GM18499 (cell line): ENCODE results near the gene FOXP4.

ENCODE experiments used
- ATAC-seq: cut with Tn5 transposase; IDR thresholded peaks from one replicate; pipeline ENCODE4 v1.9.1; 2021; ENCODE audit warnings: moderate number of reproducible peaks; ENCODE audit not compliant: insufficient read depth, unreplicated experiment

FOXP4 gene

DNA sequence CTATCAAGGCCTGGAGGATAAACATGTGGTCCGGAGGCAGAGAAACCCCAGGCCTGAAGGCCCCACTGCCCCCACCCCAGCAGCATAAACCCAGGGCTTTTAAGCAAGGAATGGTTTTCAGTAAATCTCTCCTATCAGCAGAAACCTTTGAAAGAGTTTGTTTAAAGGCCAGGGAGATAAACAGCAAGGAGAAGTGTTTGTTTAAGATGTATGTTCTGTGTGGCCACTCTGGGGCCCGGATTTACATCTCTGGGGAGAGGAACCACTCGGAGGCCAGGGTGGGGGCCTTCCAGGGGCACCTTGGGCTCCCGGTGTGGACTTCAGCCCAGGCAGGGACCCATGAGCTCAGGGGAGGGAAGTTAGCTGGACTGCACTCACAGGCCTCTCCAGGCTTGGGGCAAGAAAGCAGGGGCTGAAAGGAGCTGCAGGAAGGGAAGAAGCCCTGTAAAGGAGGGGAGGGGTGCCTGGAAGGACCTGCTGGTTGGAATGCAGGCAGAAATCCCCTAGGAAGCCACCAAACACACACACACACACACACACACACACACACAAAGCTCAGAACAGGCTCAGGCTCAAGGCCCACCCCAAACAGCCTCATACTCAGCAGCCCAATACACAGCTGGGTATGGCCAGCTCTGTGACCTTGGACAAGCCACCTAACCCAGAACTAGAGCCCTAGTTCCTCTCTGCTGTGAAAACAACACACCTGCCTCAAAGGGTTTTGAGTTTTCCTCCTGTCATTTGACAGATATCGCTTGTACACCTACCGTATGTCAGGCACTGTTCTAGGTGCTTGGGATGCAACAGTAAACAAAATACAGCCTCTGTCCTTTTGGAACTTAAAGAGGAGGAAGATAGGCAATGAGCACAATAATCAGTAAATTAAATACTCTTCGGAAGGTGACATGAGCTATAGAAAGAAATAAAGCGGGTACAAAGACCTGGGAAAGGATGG, 26.2 kb upstream of the FOXP4 start:
- ATAC-seq = no peak

DNA sequence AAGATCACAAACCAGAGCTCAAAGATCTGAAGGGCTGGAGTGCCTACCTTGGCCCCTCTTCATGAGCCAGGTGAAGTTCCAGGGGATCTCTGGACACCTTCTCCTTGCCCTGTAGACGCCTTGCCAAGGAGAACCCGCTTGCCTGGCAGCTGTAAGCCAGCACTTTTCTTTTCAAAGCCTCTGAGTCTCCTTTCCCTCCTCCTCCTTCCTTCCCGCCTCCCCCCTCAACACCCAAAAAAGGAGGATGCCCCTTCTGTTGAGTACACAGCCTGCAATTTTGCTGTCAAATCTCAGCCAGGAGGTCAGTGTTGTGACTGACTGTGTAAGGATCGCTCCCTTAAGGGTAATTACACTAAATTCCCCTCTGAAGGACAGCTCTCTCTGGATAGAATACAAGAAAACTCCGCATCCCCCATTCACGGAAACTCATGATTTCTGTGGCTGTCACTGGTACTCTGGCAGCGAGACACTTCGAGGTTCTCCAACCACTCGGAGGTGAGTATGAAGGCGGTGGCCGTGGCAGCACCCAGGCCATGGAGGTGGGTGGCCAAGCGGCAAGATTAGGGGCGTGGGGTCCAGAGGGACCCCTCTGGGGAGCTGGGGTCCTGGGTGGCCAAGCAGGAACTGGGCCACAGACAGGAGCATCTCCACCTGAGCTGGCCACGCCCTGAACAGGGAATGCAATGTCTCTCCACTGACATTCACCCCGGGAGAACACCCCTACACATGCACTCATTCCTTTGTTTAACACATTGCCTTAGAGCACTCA, 23.2 kb upstream of the FOXP4 start:
- ATAC-seq = no peak

DNA sequence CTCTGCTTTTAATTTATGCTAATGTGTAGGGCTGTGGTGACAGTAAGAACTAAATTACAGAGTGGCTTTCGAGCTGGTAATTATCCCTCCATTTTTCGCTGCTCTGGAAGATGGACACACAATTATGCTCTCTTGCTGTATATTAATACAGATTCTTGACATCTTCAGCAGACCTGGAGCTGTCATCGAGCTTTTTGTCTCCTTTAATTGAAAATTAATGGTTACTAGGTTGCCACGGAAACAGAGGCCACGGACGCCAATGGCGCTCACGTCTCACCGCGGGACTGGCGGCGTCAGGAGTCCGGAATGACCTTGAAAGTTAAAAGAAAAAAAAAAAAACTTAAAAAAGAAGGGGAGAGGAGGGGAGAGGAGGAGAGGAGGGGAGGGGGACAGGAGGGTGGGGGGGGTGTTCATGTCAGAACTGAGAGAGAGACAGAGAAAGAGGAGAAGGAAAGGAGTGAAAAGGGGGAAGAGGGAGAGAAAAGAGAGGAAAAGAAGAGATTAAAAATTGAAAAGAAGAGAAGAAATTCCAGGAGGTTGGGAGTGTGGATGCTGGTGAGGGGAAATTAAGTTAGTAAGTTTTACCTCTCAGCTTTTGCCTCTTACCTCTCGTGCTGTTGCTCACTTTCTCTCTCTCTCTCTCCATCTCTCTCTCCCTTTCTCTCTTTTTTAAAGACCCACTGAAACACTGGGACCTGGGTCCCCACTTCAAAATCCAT, 22.1 kb upstream of the FOXP4 start:
- no peak for ATAC-seq

- no peak for ATAC-seq
Observed at GRCh38 chr6:41524634-41525011, 21.6 kb upstream of the FOXP4 start.

GRCh38 chr6:41527721-41528408, 18.3 kb upstream of the FOXP4 start:
- ATAC-seq = no peak

- no peak for ATAC-seq
Observed at GRCh38 chr6:41528409-41528963, 17.7 kb upstream of the FOXP4 start.

DNA sequence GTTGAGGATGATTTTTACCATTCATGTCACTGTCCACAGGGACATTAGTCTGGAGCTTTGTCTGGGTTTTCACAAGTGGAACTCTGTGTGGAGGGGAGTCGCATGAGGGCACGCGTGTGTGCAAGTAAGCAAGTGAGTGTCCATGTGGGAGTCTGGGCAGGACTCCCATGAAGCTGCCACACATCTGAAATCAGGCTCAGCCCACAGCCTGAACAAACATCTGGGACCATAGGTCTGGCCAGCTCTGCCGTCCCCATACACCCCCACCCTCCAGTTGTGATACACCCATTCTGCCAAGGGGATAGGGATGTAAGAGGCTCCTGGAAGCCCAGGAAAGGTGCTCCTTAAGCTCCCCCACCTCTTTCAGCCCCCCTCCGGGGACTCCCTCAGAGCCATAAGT, 17.1 kb upstream of the FOXP4 start:
- no peak for ATAC-seq

DNA sequence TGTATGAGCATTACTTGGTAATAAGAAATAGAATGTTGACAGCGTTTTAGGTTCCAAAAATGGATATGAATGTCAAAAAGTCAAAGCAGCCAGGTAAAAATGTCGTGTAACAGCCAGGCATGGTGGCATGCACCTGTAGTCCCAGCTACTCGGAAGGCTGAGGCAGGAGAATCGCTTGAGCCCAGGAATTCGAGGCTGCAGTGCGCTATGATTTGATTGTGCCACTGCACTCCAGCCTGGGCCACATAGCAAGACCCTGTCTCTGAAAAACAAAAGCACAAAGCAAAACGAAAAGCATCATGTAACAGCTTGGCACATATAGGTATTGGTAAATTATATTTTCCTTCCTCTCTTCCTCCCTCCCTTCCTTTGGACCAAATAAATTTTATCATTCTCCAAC, 16.2 kb upstream of the FOXP4 start:
- no peak for ATAC-seq

DNA sequence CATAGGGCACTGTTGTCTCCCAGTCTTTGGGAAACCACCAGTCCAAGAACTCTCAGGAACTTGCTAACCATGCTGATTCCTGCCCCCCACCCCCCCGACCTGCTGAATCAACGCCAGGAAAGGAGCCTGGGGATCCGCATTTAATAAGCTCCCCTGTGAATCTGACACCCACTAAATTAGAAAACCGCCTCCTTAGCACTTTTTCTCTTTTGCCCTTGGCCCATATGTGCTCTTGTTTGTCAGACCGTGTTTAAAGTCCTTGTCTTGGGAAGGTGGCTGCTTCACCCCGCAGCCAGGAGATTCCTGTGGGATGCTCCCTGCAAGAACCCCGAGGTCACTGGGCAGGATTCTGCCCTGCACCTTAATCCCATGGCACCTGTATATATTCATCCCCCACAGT, 15.7 kb upstream of the FOXP4 start:
- no peak for ATAC-seq

DNA sequence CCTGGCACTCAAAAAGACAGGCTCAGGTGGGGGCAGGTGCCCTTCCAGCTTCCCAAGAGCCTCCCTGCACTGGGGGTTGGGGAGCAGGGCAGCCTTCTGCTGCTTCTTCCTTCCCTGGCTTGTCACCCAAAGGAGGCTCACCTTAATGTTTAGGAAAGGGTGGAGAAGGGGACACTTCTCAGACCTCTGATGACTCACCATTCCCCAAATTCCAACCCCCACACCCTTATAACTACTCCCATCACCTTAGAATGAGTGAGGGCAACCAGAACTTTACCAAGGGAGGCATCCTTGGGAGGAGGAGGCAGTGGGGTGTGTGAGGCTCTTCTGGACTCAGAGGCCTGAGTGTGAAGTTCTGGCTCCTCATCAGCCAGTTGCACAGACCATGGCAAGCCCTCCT, 15.2 kb upstream of the FOXP4 start:
- ATAC-seq = no peak

DNA sequence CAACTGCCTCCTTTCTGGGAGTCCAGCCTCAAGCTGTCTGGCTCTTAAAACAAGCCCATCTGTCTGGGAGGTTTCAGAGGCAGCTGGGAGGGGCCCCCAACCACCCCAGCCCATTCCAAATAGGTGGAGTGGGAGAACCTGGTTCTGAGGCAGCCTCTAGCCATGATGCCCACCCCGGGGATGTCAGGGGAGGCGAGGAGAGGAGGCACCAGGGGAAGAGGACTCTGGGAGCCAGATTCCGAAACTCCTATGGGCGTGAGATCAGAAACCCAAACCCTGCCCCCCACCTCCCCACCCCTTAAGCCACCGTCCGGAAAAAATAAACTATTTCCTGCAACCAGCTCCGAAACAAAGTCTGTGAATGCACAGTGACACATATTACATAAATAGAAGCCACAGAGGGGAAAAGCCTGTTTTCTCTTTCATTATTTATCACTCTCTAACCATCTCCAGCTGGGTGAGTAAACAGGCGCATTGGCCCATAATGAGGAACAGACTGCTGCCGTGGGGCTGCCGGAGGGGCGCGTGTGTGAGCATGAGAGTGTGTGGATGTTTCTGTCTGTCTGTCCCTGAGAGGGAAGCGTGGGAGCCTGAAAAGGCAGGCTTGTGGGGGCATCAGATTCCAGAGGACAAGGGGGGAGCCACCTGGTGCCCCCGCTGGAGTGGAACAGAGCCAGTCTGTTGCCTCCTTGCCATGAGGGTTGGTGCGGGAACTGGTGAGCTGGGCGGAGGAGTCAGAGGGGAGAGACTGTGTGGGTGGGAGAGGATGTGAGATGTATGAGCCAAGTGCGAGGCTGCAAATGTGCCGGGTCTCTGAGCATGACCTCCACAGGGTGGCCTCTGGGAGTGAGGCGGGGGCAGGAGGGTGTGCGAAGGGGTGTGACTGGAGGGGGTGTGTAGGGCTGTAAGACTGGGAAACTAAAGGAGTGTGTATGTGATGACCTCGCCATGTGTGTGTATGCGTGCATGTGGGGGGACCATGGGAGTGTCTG, 14.3 kb upstream of the FOXP4 start:
- peak; percentile 75 for ATAC-seq

DNA sequence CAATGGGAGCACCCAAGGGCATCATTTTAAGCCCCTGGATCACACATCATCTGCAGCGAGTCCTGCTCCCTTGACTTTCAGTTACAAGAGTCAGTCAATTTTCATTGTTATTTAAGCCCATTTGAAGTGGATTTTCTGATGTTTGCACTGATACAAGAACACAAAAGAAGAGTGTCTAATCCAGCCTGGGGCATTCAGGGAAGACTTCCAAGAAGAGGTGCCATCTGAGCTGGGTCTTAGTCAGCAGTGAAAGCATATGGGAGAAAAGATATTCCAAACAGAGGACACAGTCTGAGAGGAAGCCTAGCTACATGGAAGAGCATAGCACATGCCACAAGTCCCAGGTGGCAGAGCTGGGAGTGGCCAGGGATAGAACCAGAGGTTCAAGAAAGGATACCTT, 10.4 kb upstream of the FOXP4 start:
- no peak for ATAC-seq

DNA sequence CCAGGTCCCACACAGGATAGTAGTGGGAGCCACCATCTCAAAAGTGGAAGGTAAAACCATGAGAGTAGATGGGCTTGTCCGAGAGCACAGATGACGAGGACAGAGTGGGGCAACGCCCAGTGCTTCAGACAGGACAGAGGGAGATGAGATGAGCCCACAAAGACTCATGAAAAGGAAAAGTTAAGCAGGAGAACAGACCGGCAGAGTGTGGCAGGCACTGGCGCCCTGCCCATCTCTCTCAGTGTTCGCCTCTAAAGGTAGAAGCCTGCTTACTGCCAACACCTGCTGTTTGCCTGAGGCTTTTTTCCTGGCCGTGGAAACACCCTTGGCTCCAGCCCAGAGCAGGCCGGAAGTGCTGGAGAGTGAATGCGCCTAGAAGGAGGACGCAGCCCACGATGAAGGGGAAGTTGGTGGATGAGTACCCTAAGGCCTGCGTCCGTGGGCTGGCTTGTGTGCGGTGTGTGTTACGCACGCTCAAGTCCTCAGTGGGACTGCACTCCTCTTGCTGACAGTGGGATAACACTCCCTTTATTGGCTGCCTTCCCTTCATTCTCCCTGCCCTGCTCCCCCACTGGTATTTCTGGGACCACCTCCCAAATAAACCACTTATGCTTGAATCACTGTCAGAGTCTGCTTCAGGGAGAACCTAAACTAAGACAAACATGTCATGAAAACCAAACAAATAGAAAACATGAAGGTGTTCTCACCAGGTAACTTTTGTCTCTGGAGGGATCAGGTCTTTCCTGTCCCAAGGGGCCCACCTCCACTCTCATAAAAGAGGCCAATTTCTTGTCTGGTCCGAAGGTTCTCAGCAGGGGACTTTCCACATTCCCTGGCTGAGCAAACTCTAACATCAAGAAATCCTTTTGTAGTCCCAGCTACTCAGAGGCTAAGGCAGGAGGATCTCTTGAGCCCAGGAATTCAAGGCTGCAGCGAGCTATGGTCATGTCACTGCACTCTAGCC, 9.1 kb upstream of the FOXP4 start:
- no peak for ATAC-seq

GRCh38 chr6:41538556-41539182, 7.5 kb upstream of the FOXP4 start:
- ATAC-seq = no peak

- ATAC-seq = no peak
Observed at GRCh38 chr6:41539204-41539603, 7.0 kb upstream of the FOXP4 start.

DNA sequence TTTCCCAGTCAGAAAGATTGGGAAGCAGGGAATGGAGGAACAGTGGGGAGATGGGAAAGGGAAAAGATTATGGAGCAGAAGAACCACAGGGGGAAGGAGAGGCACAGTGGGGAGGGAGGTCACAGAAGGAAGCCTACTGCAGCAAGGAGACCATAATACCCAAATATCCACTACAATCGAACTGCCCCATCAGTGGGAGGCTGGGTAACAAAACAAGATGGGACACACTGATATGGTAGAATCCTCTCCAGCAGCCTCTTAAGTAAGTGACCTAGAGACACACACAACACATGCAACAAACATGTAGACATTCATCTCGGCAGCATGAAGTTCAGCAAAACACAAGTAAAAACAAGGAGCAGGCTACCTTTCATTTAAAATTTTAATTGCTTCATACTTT, 4.8 kb upstream of the FOXP4 start:
- ATAC-seq = no peak

DNA sequence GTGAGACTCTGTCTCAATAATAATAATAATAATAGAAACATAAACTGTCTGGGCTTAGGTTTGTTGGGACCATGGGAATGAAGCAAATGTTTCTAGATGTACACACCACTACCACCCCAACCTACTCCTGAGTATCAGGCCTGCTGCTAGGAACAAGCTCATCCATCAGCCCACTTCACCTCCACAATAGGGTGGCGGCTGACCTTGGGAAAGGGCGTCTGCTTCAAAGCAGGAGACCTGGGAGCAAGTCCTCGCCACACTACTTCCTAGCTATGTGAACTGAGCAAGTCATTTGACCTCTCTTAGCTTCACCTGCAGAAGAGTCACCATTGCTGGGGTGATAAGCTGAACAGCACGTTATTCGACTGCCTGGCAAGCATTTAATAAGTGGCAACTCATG, 3.1 kb upstream of the FOXP4 start:
- no peak for ATAC-seq
